PC-9 (cell line): ENCODE results near the gene DENND2A. TPM values are rescaled to one million over a fixed set of nuclear protein-coding genes. Genes with fewer than 3 reads are reported as not detected.
A peak's percentile ranks its signal among the peaks of the same experiment; 100 is the strongest.
"Not testable (repeated sequence)": the region's sequence is repeated elsewhere in the genome, so short reads cannot be mapped to it uniquely, and the experiment has no call there.

ENCODE experiments used
- BruUV-seq: library from RNA; stranded (reverse); fragments of 400-500 nt; replicated peaks from 2 replicates; lab custom pipeline; 2021; lab: Mats Ljungman, UMichigan
- CTCF ChIA-PET: fragments of 300-600 bp; sonication (Branson Sonifier 250); formaldehyde crosslinking; loops from one replicate; lab custom pipeline; 2022; ENCODE audit warnings: antibody characterized with exemption; lab: Charles Lee
- POLR2A ChIA-PET: fragments of 300-600 bp; sonication (Branson Sonifier 250); formaldehyde crosslinking; loops from one replicate; lab custom pipeline; 2022; ENCODE audit warnings: antibody characterized with exemption; ENCODE audit not compliant: unreplicated experiment; lab: Charles Lee
- DNase-seq, 2 experiments: peaks; one replicate each; pipeline versions ENCODE4 v3.0.0 to v3.0.0-alpha.2; 2015 to 2022; ENCODE audit warnings: mixed read lengths in 1 of 2
- H2AFZ ChIP-seq: fragments of 200-600 bp; sonication (generic); 2 replicates; pipeline ENCODE4 v1.8.1; 2017; ENCODE audit warnings: antibody characterized with exemption
- H3F3A ChIP-seq: fragments of 200-600 bp; sonication (generic); 2 replicates; pipeline ENCODE4 v1.8.1; 2017; ENCODE audit warnings: antibody characterized with exemption, mild to moderate bottlenecking, low read depth; ENCODE audit not compliant: insufficient read depth
- H3K27ac ChIP-seq: fragments of 200-600 bp; sonication (generic); 2 replicates; pipeline ENCODE4 v1.6.1; 2016; ENCODE audit warnings: mixed run types
- H3K27me3 ChIP-seq: fragments of 200-600 bp; sonication (generic); 2 replicates; pipeline ENCODE4 v1.6.1; 2016; ENCODE audit warnings: low read depth, mixed run types; ENCODE audit not compliant: insufficient read depth
- H3K36me3 ChIP-seq: fragments of 200-600 bp; sonication (generic); 2 replicates; pipeline ENCODE4 v1.6.1; 2016; ENCODE audit warnings: low read depth, mixed run types
- H3K4me1 ChIP-seq: fragments of 200-600 bp; sonication (generic); replicated peaks from 2 replicates; pipeline ENCODE4 v1.6.1; 2016; ENCODE audit warnings: mixed run types; ENCODE audit not compliant: insufficient read depth
- H3K4me2 ChIP-seq: fragments of 200-600 bp; sonication (generic); 2 replicates; pipeline ENCODE4 v1.6.1; 2017; ENCODE audit warnings: mixed run types
- H3K4me3 ChIP-seq: fragments of 200-600 bp; sonication (generic); 2 replicates; pipeline ENCODE4 v1.6.1; 2016; ENCODE audit warnings: mixed run types
- H3K79me2 ChIP-seq: fragments of 200-600 bp; sonication (generic); 2 replicates; pipeline ENCODE4 v1.6.1; 2017; ENCODE audit warnings: low read depth, mixed run types
- H3K9me2 ChIP-seq: fragments of 200-600 bp; sonication (generic); 2 replicates; pipeline ENCODE4 v1.8.1; 2017; ENCODE audit warnings: mild to moderate bottlenecking; ENCODE audit not compliant: insufficient read depth
- H3K9me3 ChIP-seq: fragments of 200-600 bp; sonication (generic); 2 replicates; pipeline ENCODE4 v1.8.1; 2016; ENCODE audit warnings: low read depth; ENCODE audit not compliant: insufficient read depth
- H4K20me1 ChIP-seq: fragments of 200-600 bp; sonication (generic); 2 replicates; pipeline ENCODE4 v1.8.1; 2017; ENCODE audit not compliant: insufficient read depth
- CTCF ChIP-seq: fragments of 200-600 bp; sonication (generic); conservative IDR thresholded peaks from 2 replicates; pipeline ENCODE4 v1.6.1; 2017; ENCODE audit warnings: mixed run types, antibody characterized with exemption, mild to moderate bottlenecking, moderate library complexity
- EZH2 ChIP-seq: fragments of 200-600 bp; sonication (generic); IDR thresholded peaks from 2 replicates; pipeline ENCODE4 v1.8.0; 2017; ENCODE audit warnings: antibody characterized with exemption, low read depth
- intact Hi-C: fragments of 100-400 bp; cut with micrococcal nuclease; formaldehyde crosslinking; loops from one replicate; pipeline ENCODE4 v1.10.0; 2022; ENCODE audit not compliant: unreplicated experiment
- total RNA-seq: library from RNA; stranded (reverse); gene quantifications from 2 replicates; pipeline ENCODE4 v1.2.3, GENCODE V29; 2021

DENND2A gene
- total RNA-seq, 1 experiment from 2014 or later: 4.2 TPM

DNA sequence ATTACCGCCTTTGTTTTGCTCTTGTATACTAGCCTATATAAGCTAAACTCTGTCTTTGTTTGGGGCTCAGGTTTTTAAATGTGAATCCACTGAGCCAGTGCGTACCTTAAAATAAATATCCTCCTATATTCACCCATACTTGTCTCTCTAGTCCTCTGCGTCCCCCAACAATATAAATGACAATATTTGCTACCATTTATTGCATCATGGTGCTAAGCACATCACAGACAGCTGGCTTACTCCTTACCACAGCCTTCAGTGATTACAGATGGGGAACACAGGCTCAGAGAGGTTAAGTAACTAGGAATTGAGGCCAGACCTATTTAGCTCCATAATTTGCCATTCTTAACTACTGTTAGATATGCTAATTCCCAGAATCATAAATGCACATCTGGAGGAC is 28.7 kb upstream of the DENND2A start:
- H2AFZ ChIP-seq: no peak overlapping the region
- intact Hi-C loops: no loop called here
- no peaks in the 10 kb centered on the region for H4K20me1 ChIP-seq
- ChIA-PET POLR2A (interaction anchor here (0.6 kb wide), 2 partner anchors 58 to 354 kb away, joined by 4 to 5 read pairs; no protein-coding TSS in a partner anchor), CTCF (interaction anchor here (0.5 to 0.6 kb wide), 2 partner anchors 27 to 255 kb away, joined by 3 to 4 read pairs; partner anchors contain the start of gene NDUFB2)
- no peak overlapping the region for H3K4me3 ChIP-seq
- no TSS peak for BruUV-seq
- H3K9me2 ChIP-seq: no peaks in the 10 kb centered on the region
- H3K9me3 ChIP-seq: no peaks in the 10 kb centered on the region
- peaks cover 33% of the 10 kb centered on the region for H3K4me1 ChIP-seq
- DNase-seq: peak in 1 of 2 experiments; percentile 21
- H3K27ac ChIP-seq: no peak overlapping the region
- H3K27me3 ChIP-seq: no peaks in the 10 kb centered on the region
- no peaks in the 10 kb centered on the region for H3K36me3 ChIP-seq
- TF ChIP-seq CTCF: no peak
- no peak for TF ChIP-seq EZH2
- peaks cover 4% of the 10 kb centered on the region; the same call in 1 of the 2 replicates for H3F3A ChIP-seq
- H3K4me2 ChIP-seq: no peak overlapping the region
- H3K79me2 ChIP-seq: no peaks in the 10 kb centered on the region

DNA sequence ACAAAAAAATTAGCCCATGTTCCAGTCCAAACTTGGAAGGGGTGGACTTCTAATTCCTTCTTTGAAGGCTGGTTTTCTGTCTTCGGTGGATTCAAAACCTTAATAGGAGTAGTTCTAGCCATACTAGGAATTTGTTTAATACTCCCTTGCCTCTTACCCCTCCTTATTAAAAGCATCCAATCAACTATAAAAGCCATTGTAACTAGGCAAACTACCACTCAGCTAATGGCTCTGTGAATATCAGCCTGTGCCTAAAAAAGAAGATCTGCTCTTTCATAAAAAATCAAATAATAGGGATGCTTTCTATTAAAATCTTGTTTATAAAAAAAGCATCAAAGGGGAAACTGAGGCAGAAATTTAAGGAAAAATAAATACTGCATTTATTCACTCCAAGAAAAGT is 28.0 kb upstream of the DENND2A start:
- intact Hi-C loops: no loop called here
- BruUV-seq: no TSS peak
- POLR2A ChIA-PET: interaction anchor here (0.6 kb wide), 1 partner anchor 212 kb away, joined by 16 read pairs; no protein-coding TSS in a partner anchor

DNA sequence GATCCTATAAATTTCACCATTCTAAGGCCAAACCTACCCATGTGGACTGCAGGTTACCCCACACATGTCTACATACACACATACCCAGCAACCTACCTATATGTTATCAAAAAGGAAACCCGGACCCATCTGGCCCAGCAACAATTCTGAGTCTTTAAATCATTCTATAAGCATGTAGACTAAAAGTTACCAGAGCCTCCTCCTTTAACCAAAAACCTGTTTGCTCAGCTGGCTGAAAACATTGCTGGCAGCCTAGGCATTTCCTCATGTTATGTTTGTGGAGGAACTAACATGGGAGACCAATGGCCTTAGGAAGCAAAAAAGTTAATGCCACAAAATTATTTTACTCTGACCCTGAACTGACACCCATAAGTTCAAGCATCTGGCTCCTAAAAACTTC is 26.9 kb upstream of the DENND2A start:
- Histone ChIP-seq H3K9me2 (no peaks in the 10 kb centered on the region), H3K27ac (no peak overlapping the region), H3K36me3 (no peaks in the 10 kb centered on the region), H3K4me1 (peaks cover 24% of the 10 kb centered on the region), H3K27me3 (no peaks in the 10 kb centered on the region), H4K20me1 (no peaks in the 10 kb centered on the region), H3K79me2 (no peaks in the 10 kb centered on the region), H2AFZ (no peak overlapping the region), H3K4me3 (no peak overlapping the region), H3F3A (peaks cover 4% of the 10 kb centered on the region; the same call in 1 of the 2 replicates), H3K4me2 (peak overlapping the region; percentile 9), H3K9me3 (no peaks in the 10 kb centered on the region)
- BruUV-seq: no TSS peak
- intact Hi-C loops: no loop called here
- TF ChIP-seq CTCF: no peak
- no peak for TF ChIP-seq EZH2
- ChIA-PET POLR2A (no interaction called here), CTCF (no interaction called here)
- peak in 1 of 2 experiments; percentile 84 for DNase-seq

More for the DNA sequence above, 28.0 kb upstream of the DENND2A start:
- DNase-seq: peak in 1 of 2 experiments; percentile 17
- H3K27me3 ChIP-seq: no peaks in the 10 kb centered on the region
- peaks cover 4% of the 10 kb centered on the region; the same call in 1 of the 2 replicates for H3F3A ChIP-seq
- H3K79me2 ChIP-seq: no peaks in the 10 kb centered on the region
- no peaks in the 10 kb centered on the region for H3K36me3 ChIP-seq
- TF ChIP-seq EZH2: no peak
- no peak overlapping the region for H2AFZ ChIP-seq
- no peaks in the 10 kb centered on the region for H3K9me2 ChIP-seq
- no peaks in the 10 kb centered on the region for H3K9me3 ChIP-seq
- no peak overlapping the region for H3K27ac ChIP-seq
- no peaks in the 10 kb centered on the region for H4K20me1 ChIP-seq
- H3K4me2 ChIP-seq: no peak overlapping the region
- H3K4me1 ChIP-seq: peaks cover 26% of the 10 kb centered on the region
- CTCF ChIA-PET: interaction anchor here (0.6 kb wide), 1 partner anchor 256 kb away, joined by 3 read pairs; no protein-coding TSS in a partner anchor
- H3K4me3 ChIP-seq: no peak overlapping the region

DNA sequence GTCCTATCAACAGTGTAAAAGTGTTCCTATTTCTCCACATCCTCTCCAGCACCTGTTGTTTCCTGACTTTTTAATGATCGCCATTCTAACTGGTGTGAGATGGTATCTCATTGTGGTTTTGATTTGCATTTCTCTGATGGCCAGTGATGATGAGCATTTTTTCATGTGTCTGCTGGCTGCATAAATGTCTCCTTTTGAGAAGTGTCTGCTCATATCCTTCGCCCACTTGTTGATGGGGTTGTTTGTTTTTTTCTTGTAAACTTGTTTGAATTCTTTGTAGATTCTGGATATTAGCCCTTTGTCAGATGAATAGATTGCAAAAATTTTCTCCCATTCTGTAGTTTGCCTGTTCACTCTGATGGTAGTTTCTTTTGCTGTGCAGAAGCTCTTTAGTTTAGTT is 22.3 kb upstream of the DENND2A start:
- CTCF ChIA-PET, H4K20me1 ChIP-seq, intact Hi-C loops, H3K9me3 ChIP-seq, DNase-seq, H3F3A ChIP-seq, H3K36me3 ChIP-seq, H3K9me2 ChIP-seq, H3K4me3 ChIP-seq, H3K79me2 ChIP-seq, H3K27ac ChIP-seq, H2AFZ ChIP-seq, POLR2A ChIA-PET, H3K4me2 ChIP-seq, H3K27me3 ChIP-seq, BruUV-seq: not testable (repeated sequence)
- H3K4me1 ChIP-seq: peaks cover 13% of the 10 kb centered on the region
